Stimulated activated CD4-positive, alpha-beta T cell treated with anti-CD3 and anti-CD28 coated beads, Interleukin-1b, Interleukin-23, amount 100 ng/mL, for 4 hours (primary cell): ENCODE data around the gene IL1RAPL1.

Experiments used
- DNase-seq, 2 donors: peaks; one replicate each; pipeline ENCODE4 v3.0.0-alpha.2; 2020; ENCODE audit warnings: low read depth in 2 of 2

IL1RAPL1 gene

GRCh38 chrX:28586981-28587551 is at the start of gene IL1RAPL1:
Gene IL1RAPL1, plus strand, starts transcription at chrX:28587446.
- DNase-seq, result no peak

GRCh38 chrX:28542791-28543190 is 44.5 kb upstream of the IL1RAPL1 start:
- no peak for DNase-seq

- no peak for DNase-seq
These were observed 37.4 kb upstream of the IL1RAPL1 start for GRCh38 chrX:28549838-28550237.

- DNase-seq, result no peak
These were observed 36.8 kb upstream of the IL1RAPL1 start for GRCh38 chrX:28550331-28550872.

GRCh38 chrX:28552322-28552721 is 34.9 kb upstream of the IL1RAPL1 start:
- DNase-seq, result no peak

GRCh38 chrX:28552882-28553829 is 34.1 kb upstream of the IL1RAPL1 start:
- no peak for DNase-seq

GRCh38 chrX:28576117-28576516 is 11.1 kb upstream of the IL1RAPL1 start:
- no peak for DNase-seq

- DNase-seq, result no peak
These were observed 5.7 kb upstream of the IL1RAPL1 start for GRCh38 chrX:28581522-28581921.

GRCh38 chrX:28582511-28582910 is 4.7 kb upstream of the IL1RAPL1 start:
- no peak for DNase-seq

GRCh38 chrX:28584025-28584424 is 3.2 kb upstream of the IL1RAPL1 start:
- no peak for DNase-seq

GRCh38 chrX:28585767-28586166 is 1.5 kb upstream of the IL1RAPL1 start:
- no peak for DNase-seq

GRCh38 chrX:28586286-28586685 is 960 bp upstream of the IL1RAPL1 start:
- DNase-seq, result no peak

GRCh38 chrX:28589046-28589445 is 1.8 kb downstream of the IL1RAPL1 start:
- DNase-seq, result no peak

- no peak for DNase-seq
These were observed 3.1 kb downstream of the IL1RAPL1 start for GRCh38 chrX:28590396-28590795.

GRCh38 chrX:28591542-28591941 is 4.3 kb downstream of the IL1RAPL1 start:
- no peak for DNase-seq

- no peak for DNase-seq
These were observed 8.1 kb downstream of the IL1RAPL1 start for GRCh38 chrX:28595346-28595745.

GRCh38 chrX:28599957-28600356 is 12.7 kb downstream of the IL1RAPL1 start:
- no peak for DNase-seq

- DNase-seq, result no peak
These were observed 21.8 kb downstream of the IL1RAPL1 start for GRCh38 chrX:28609003-28609402.

GRCh38 chrX:28609917-28610613 is 22.8 kb downstream of the IL1RAPL1 start:
- no peak for DNase-seq

GRCh38 chrX:28610746-28611145 is 23.5 kb downstream of the IL1RAPL1 start:
- no peak for DNase-seq

- no peak for DNase-seq
These were observed 26.3 kb downstream of the IL1RAPL1 start for GRCh38 chrX:28613558-28613957.

GRCh38 chrX:28625223-28625622 is 38.0 kb downstream of the IL1RAPL1 start:
- no peak for DNase-seq
